SU-DHL-6 (cell line): ENCODE results near the gene PA2G4.

Experiments used
- H2AFZ ChIP-seq: fragments of 200-600 bp; sonication (generic); 2 replicates; pipeline ENCODE4 v1.6.1; 2014; ENCODE audit warnings: low read depth, mild to moderate bottlenecking, moderate library complexity, mixed read lengths, antibody characterized with exemption, low read length; ENCODE audit not compliant: severe bottlenecking
- H3F3A ChIP-seq: fragments of 200-600 bp; shearing (Covaris generic); 2 replicates; pipeline ENCODE4 v1.6.0; 2016; ENCODE audit warnings: antibody characterized with exemption, mild to moderate bottlenecking; ENCODE audit not compliant: insufficient read depth
- H3K27ac ChIP-seq: fragments of 200-600 bp; sonication (generic); 2 replicates; pipeline ENCODE4 v1.5.1; 2016; ENCODE audit warnings: low read depth, mild to moderate bottlenecking, low read length, moderate library complexity, mixed read lengths
- H3K27me3 ChIP-seq: fragments of 200-600 bp; sonication (generic), shearing (Covaris generic); 2 replicates; pipeline ENCODE4 v1.6.0; 2014; ENCODE audit warnings: mild to moderate bottlenecking, low read length
- H3K36me3 ChIP-seq: fragments of 200-600 bp; sonication (generic); 2 replicates; pipeline ENCODE4 v1.6.1; 2014; ENCODE audit warnings: mild to moderate bottlenecking, low read length, mixed read lengths
- H3K4me2 ChIP-seq: fragments of 300-600, 200-600 bp; shearing (Covaris generic), sonication (generic); 2 replicates; pipeline ENCODE4 v1.6.0; 2014; ENCODE audit warnings: low read length, low read depth, mild to moderate bottlenecking; ENCODE audit not compliant: poor library complexity, severe bottlenecking
- H3K4me3 ChIP-seq: fragments of 200-600 bp; sonication (generic); 2 replicates; pipeline ENCODE4 v1.5.1; 2014; ENCODE audit warnings: antibody characterized with exemption, low read length, mild to moderate bottlenecking, mixed read lengths; ENCODE audit not compliant: insufficient read depth, poor library complexity, severe bottlenecking
- H3K79me2 ChIP-seq: fragments of 200-600 bp; sonication (generic); 2 replicates; pipeline ENCODE4 v1.6.1; 2014; ENCODE audit warnings: mild to moderate bottlenecking, low read length, moderate library complexity; ENCODE audit not compliant: insufficient read depth
- H3K9ac ChIP-seq: fragments of 200-600 bp; sonication (generic); 2 replicates; pipeline ENCODE4 v1.7.0; 2014; ENCODE audit warnings: mild to moderate bottlenecking, low read length
- H3K9me2 ChIP-seq: fragments of 200-600 bp; sonication (generic); replicated peaks from 2 replicates; pipeline ENCODE4 v1.6.1; 2014; ENCODE audit warnings: low read length; ENCODE audit not compliant: insufficient read depth
- H3K9me3 ChIP-seq: fragments of 200-600 bp; sonication (generic); 2 replicates; pipeline ENCODE4 v1.6.1; 2014; ENCODE audit warnings: low read length, mixed read lengths; ENCODE audit not compliant: insufficient read depth
- H4K20me1 ChIP-seq: fragments of 200-600 bp; sonication (generic); 2 replicates; pipeline ENCODE4 v1.6.1; 2014; ENCODE audit warnings: low read depth, mild to moderate bottlenecking, antibody characterized with exemption, low read length, moderate library complexity, mixed read lengths
- CTCF ChIP-seq: fragments of 200-600 bp; sonication (generic); IDR thresholded peaks from one replicate; pipeline ENCODE4 v1.5.1; 2017; ENCODE audit warnings: antibody characterized with exemption, mild to moderate bottlenecking, low read length, moderate library complexity; ENCODE audit not compliant: insufficient read depth, poor library complexity, severe bottlenecking
- EZH2phosphoT487 ChIP-seq: fragments of 200-600 bp; sonication (generic), shearing (Covaris generic); conservative IDR thresholded peaks from 2 replicates; pipeline ENCODE4 v1.6.1; 2018; ENCODE audit warnings: mild to moderate bottlenecking, antibody characterized with exemption, low read length, moderate library complexity, mixed read lengths

The PA2G4 gene

GRCh38 chr12:56161690-56162351 lies 57.5 kb downstream of the PA2G4 start:
- peaks cover 22% of the 10 kb centered on the region for H3K79me2 ChIP-seq
- no peaks in the 10 kb centered on the region for H3K9me2 ChIP-seq
- H3F3A ChIP-seq: peaks cover 35% of the 10 kb centered on the region
- no peaks in the 10 kb centered on the region for H4K20me1 ChIP-seq
- H3K9me3 ChIP-seq: no peaks in the 10 kb centered on the region
- H3K36me3 ChIP-seq: 0 out of 2 replicates have a peak, but pooled peaks cover 4% of the 10 kb centered on the region
- no peaks in the 10 kb centered on the region for H3K27me3 ChIP-seq
- no peak for TF ChIP-seq EZH2phosphoT487
- TF ChIP-seq CTCF: no peak
- no peak overlapping the region for H3K4me3 ChIP-seq
- no peak overlapping the region for H3K4me2 ChIP-seq
- no peak overlapping the region for H3K9ac ChIP-seq
- no peak overlapping the region for H2AFZ ChIP-seq
- H3K27ac ChIP-seq: no peak overlapping the region

- Histone ChIP-seq H3K4me3 (no peak overlapping the region), H3K9ac (no peak overlapping the region)
These were observed 58.3 kb downstream of the PA2G4 start for GRCh38 chr12:56162468-56163290.

More at GRCh38 chr12:56162468-56163290, 58.3 kb downstream of the PA2G4 start:
- Histone ChIP-seq H3K27ac (no peak overlapping the region), H4K20me1 (no peaks in the 10 kb centered on the region), H3K4me2 (no peak overlapping the region), H3K27me3 (no peaks in the 10 kb centered on the region), H3K9me3 (no peaks in the 10 kb centered on the region), H3K9me2 (no peaks in the 10 kb centered on the region), H2AFZ (no peak overlapping the region), H3K36me3 (0 out of 2 replicates have a peak, but pooled peaks cover 4% of the 10 kb centered on the region), H3K79me2 (peaks cover 22% of the 10 kb centered on the region), H3F3A (peaks cover 35% of the 10 kb centered on the region)
- no peak for TF ChIP-seq CTCF
- no peak for TF ChIP-seq EZH2phosphoT487
